ENCODE results near the gene LRCH1.

Gene LRCH1

GRCh38 chr13:46615888-46616531 lies 63.0 kb downstream of the LRCH1 start:
- DNase-seq (no peak), ATAC-seq (no peak)

DNA sequence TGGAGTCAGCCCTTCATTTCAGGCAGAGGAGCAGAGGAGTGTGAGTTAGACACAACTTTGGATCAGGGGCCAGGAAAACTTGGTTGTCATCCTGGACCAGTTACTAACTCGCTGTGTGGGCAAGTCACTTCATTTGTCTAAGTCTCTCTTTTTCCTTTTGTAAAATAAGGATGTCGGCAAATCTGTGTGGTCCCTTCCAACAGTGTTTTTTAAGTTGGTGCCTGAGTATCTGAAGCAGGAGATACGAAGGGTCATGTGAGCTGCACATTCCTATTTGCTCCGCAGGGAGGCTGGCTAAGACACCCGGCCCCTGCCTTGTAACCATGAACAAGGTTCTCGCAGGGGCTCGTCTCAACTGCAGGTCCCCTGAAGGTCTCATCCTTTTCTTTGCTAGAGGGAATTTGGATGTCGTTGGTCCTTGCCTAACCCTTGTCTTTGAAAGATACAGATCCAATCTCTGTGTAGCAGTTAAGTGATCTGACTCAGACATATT lies 64.3 kb downstream of the LRCH1 start:
- ATAC-seq (no peak), DNase-seq (no peak)

- ATAC-seq: no peak
- DNase-seq: no peak
Observed at GRCh38 chr13:46617885-46618284, 64.9 kb downstream of the LRCH1 start.

GRCh38 chr13:46618694-46619254 lies 65.8 kb downstream of the LRCH1 start:
- no peak for ATAC-seq
- no peak for DNase-seq

- ATAC-seq (no peak), DNase-seq (no peak)
Observed at GRCh38 chr13:46620029-46620428, 67.1 kb downstream of the LRCH1 start.

DNA sequence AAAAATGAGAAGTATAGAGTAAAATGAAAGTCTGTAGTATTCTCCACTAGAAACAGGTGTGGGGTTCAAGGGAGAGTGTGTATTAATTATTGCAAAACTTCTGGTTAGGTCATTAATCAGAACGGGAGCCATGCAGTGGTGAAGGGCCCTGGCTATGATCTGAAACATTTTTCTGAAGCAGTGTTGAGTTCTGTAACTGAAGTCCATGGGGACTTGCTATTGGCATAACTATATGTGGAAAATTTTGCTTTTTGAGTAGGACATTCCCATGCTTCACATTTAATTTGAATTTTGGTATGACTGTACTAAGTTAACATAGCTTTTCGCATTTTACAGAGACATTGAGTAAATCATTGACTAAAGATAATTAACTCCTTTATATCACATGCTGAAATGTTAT lies 67.5 kb downstream of the LRCH1 start:
- DNase-seq (no peak), ATAC-seq (no peak)

- ATAC-seq (no peak), DNase-seq (no peak)
Observed at GRCh38 chr13:46621133-46621532, 68.2 kb downstream of the LRCH1 start.

GRCh38 chr13:46621792-46622629 lies 69.0 kb downstream of the LRCH1 start:
- no peak for ATAC-seq
- no peak for DNase-seq

DNA sequence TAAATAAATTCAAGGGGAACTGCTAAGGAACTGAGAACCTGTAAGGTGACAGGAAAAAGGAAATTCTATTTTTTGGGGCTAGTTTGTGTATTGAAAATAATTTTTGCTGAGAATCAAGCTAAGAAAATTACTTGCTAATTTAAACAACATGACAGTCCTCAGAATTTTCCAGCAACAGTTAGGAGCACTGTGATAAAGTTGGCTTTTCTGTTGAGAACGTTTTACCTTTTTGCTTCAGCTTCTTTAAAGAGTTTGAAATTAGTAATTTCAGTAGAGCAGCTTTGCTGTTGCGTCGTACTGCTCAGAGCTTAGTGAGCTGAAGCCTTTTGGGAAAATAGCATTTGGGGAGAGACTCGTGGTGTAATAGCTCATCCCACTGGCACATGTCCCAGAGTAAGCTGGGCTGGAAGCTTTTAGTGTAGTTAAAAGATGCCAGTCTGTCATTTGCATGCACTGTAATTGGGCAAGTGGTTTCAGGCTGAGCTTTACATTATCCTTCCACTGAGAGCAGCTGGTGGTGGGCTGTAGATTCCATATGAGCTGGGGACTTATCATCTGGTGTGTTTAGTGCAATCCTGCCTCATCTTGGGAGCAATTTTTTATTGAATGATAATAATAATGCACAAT lies 69.8 kb downstream of the LRCH1 start:
- DNase-seq (no peak), ATAC-seq (no peak)

GRCh38 chr13:46624353-46624752 lies 71.4 kb downstream of the LRCH1 start:
- DNase-seq (no peak), ATAC-seq (no peak)

DNA sequence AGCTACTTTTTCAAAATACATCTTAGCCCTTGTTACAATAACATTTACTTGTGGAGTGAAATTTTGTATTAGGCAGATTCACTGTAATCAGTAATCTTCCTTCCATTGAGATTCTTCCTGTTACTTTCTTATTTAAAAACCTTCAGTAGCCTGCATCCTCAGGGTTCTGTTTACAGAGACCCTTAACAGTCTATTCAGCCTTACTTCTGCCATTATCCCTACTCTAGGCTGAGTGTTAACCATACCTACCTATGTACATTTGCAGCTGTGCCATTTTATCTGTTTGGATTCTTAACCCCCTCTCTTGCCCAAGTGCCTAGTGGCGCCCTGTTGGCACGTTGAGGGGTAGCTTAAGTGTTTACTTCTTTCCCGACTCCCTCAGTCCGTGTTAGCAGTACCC lies 71.9 kb downstream of the LRCH1 start:
- ATAC-seq: no peak
- DNase-seq: no peak

GRCh38 chr13:46627462-46627861 lies 74.5 kb downstream of the LRCH1 start:
- DNase-seq: no peak

DNA sequence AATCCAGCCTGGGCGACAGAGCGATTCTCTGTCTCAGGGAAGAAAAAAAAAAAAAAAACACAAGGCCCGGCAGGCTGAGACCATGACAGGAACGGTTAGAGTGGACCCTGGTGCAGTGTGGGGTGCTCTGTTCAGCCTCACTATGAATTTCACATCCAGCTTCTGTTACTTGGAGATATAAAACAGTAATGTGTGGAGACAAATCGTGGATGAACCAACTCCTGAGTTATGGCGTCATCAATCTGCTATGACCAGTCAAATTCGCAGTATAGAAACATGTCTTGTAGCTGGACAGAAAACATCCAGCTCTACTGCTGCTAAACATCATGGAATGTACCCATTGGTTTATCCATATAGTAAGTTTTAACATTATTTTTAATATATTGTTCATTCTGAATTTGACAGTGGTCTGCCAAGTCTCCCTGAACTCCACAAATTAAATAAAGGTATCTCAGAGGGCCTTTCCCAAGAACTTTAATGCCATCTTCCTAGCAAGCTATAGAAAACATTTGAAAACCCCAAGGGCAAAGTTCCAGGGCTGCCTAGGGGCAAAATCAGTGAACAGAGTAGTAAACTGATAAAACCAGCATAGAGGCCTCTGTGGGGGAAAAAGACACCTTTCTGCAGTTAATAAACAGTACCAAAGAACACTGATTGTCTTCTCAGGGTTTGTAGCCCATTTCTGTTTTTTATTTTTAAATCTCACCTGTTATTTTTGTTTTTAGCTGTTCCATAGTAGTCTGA lies 75.8 kb downstream of the LRCH1 start:
- ATAC-seq: no peak
- DNase-seq: no peak

More at GRCh38 chr13:46627462-46627861, 74.5 kb downstream of the LRCH1 start:
- no peak for ATAC-seq

DNA sequence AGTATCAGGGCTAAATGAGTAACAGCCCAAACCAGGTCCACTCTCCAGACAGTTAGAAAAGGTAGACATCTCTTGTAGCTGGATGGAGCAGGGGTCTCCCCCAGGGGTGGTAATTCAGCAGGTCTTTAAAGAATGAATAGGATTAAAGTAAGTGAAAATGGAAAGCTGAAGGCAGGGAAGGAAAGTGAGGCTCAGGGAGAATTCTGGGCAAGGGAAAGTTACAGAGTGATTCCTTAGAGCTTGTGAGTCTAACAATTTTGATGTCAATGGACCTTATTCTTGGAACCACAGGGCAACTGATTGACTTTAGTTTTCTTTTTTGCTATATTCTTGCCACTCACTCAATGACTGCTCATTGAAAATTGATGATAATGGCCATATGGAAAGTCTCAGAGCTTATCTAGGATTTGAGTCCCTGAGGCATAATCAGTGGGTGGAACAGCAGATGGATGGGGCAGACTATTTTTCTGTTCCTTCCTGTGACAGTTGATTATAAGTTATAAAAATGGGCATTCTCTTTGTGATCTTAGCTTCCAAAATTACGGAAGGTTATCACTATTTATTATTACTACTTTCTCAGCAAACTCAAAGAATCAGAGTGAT lies 76.9 kb downstream of the LRCH1 start:
- DNase-seq: no peak
- no peak for ATAC-seq

GRCh38 chr13:46630431-46631178 lies 77.6 kb downstream of the LRCH1 start:
- DNase-seq (no peak), ATAC-seq (no peak)

DNA sequence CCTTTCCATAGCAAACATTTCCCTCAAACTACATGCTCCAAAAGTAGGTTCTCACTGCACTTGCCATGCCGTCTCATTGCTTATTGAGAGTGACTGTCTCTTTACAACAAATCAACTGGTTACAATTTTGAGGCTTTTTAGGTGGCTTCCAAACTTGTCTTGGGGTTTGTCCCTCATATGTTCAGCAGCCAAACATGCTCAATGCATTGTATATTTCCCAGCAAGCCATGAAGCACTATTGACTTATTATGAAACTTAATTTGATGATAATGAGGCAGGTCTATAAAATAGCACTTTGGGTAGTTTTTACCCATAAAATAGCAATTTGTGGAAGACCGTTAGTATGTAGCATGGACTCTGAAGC lies 78.2 kb downstream of the LRCH1 start:
- ATAC-seq: no peak
- DNase-seq: no peak

DNA sequence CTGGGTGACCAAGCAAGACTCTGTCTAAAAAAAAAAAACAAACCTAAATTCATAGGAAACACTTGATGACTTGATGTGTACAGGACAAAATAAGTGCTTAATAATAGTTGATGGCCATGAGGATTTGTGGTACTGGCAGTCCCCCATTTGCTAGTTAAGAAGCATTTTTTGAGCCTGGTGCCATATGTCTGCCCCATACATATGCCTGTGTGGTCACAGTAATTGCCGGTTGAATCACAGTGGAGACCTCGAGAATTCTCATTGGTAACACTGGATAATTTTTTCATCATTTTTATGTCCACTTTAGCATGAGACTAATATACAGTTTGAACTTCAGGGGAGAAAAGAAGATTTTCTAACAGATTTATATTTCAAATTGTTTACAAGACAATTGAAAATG lies 79.2 kb downstream of the LRCH1 start:
- DNase-seq (no peak), ATAC-seq (no peak)

GRCh38 chr13:46633416-46633815 lies 80.4 kb downstream of the LRCH1 start:
- ATAC-seq (no peak), DNase-seq (no peak)

DNA sequence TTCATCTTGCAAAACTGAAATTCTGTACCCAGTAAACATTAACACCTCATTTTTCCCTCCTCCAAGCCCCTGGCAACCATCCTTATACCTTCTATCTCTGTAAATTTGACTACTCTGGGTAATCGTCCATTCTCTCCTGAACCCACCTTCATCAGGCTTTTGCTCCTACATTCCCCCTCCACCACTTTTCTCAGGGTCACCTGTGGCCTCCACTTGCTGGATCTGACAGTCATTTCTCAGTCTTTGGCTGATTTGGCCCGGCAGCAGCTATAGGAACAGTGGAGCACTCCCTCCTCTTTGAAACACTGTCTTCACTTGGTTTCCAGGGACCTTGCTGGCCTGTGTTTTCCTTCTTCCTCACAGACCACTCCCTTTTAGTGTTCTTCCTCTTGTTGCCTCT lies 83.5 kb downstream of the LRCH1 start:
- ATAC-seq (no peak), DNase-seq (no peak)

DNA sequence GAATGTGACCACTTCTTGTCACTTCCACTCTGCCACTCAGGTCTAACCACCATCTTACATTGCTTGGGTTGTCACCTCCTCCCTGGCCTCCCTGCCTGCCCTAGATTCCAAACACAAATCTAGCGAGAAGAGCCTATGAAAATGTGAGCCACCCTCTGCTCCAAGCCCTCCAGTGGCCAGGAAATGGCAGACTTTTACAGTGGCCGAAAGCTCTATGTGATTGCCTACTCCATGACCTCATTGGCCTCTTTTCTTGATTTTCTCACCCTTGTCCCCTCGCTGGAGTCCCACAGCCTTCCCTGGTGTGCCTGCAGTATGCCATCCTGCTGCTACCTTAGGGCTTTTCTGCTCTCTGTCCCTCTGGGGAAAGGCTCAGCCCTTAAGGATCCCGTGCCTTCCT lies 84.2 kb downstream of the LRCH1 start:
- ATAC-seq (no peak), DNase-seq (no peak)

DNA sequence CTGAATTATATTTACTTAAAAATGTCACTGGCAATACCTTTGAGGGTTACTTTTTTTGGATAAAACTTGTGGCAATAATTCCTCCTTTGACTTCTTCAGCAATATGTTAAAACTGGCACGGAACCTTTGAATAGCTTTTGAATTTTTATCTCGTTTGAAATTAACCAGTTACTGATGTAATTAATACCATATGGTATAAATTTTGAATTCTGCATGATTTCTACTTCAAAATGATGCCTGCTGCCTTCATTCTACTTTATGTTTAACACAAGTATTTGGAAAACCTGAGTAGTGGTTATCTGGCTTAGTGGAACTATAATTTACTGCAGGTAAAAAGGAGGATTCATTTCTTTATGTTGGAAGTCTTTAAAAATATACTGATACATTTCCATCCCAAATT lies 85.3 kb downstream of the LRCH1 start:
- ATAC-seq: no peak
- no peak for DNase-seq

Data from stimulated activated naive CD8-positive, alpha-beta T cell treated with anti-CD3 and anti-CD28 coated beads, Interleukin-15, Interleukin-2, amounts not matched to agents 100 U/mL and 50 U/mL, for 24 hours (primary cell).